Glutamatergic neuron (in vitro differentiated cells): ENCODE data around the gene ANKS6. TPM values are rescaled to one million over a fixed set of nuclear protein-coding genes. Genes with fewer than 3 reads are reported as not detected.

Source experiments
- DNase-seq: peaks from one replicate; pipeline ENCODE4 v3.0.0; 2022
- H3K27ac Mint-ChIP-seq: one replicate; pipeline ENCODE4 v1.8.0; 2020; ENCODE audit warnings: mild to moderate bottlenecking, mixed read lengths, inconsistent platforms; ENCODE audit not compliant: unreplicated experiment
- H3K27me3 Mint-ChIP-seq: one replicate; pipeline ENCODE4 v1.8.0; 2020; ENCODE audit warnings: mild to moderate bottlenecking, moderate library complexity, mixed read lengths, inconsistent platforms; ENCODE audit not compliant: unreplicated experiment
- H3K36me3 Mint-ChIP-seq: one replicate; pipeline ENCODE4 v1.8.0; 2020; ENCODE audit warnings: mild to moderate bottlenecking, mixed read lengths, inconsistent platforms; ENCODE audit not compliant: unreplicated experiment
- H3K4me1 Mint-ChIP-seq: one replicate; pipeline ENCODE4 v1.8.0; 2020; ENCODE audit warnings: mild to moderate bottlenecking, low read depth, mixed read lengths, inconsistent platforms; ENCODE audit not compliant: unreplicated experiment
- H3K4me3 Mint-ChIP-seq: one replicate; pipeline ENCODE4 v1.8.0; 2020; ENCODE audit warnings: mild to moderate bottlenecking, mixed read lengths, inconsistent platforms; ENCODE audit not compliant: unreplicated experiment
- H3K9me3 Mint-ChIP-seq: one replicate; pipeline ENCODE4 v1.8.0; 2020; ENCODE audit warnings: mild to moderate bottlenecking, moderate library complexity, mixed read lengths, inconsistent platforms; ENCODE audit not compliant: unreplicated experiment
- CTCF ChIP-seq: fragments of 200-600 bp; sonication (generic); IDR thresholded peaks from one replicate; pipeline ENCODE4 v1.5.0; 2021; ENCODE audit not compliant: partially characterized antibody, unreplicated experiment
- total RNA-seq: library from RNA; stranded (reverse); fragmentation: NEBNext Ultra II Directional; extraction: Animal tissue kit (Norgen Biotek cat#: 25700); gene quantifications from one replicate; pipeline ENCODE4 v1.2.1, GENCODE V29; 2021; ENCODE audit not compliant: unreplicated experiment

Gene ANKS6
- total RNA-seq, 1 donor from 2014 or later, result 15.9 TPM

GRCh38 chr9:98738741-98739140 is 57.6 kb downstream of the ANKS6 start:
- no peaks in the 10 kb centered on the region for H3K4me1 Mint-ChIP-seq
- no peak overlapping the region for H3K4me3 Mint-ChIP-seq
- H3K9me3 Mint-ChIP-seq, result peaks cover 3% of the 10 kb centered on the region
- no peak for DNase-seq
- H3K27me3 Mint-ChIP-seq, result peaks cover 1% of the 10 kb centered on the region
- no peak overlapping the region for H3K27ac Mint-ChIP-seq
- TF ChIP-seq CTCF, result no peak
- H3K36me3 Mint-ChIP-seq, result peaks cover 7% of the 10 kb centered on the region

GRCh38 chr9:98736226-98736625 is 60.1 kb downstream of the ANKS6 start:
- H3K4me3 Mint-ChIP-seq, result no peak overlapping the region
- H3K9me3 Mint-ChIP-seq, result peaks cover 1% of the 10 kb centered on the region
- TF ChIP-seq CTCF, result no peak

GRCh38 chr9:98732801-98733200 is 63.6 kb downstream of the ANKS6 start:
- Mint-ChIP-seq H3K27me3 (peaks cover 1% of the 10 kb centered on the region), H3K27ac (no peak overlapping the region), H3K36me3 (peaks cover 5% of the 10 kb centered on the region), H3K9me3 (peaks cover 1% of the 10 kb centered on the region), H3K4me1 (no peaks in the 10 kb centered on the region), H3K4me3 (no peak overlapping the region)
- TF ChIP-seq CTCF, result no peak
- no peak for DNase-seq

More at GRCh38 chr9:98736226-98736625, 60.1 kb downstream of the ANKS6 start:
- peaks cover 3% of the 10 kb centered on the region for H3K27me3 Mint-ChIP-seq
- H3K36me3 Mint-ChIP-seq, result peaks cover 11% of the 10 kb centered on the region
- no peak for DNase-seq
- no peak overlapping the region for H3K27ac Mint-ChIP-seq
- H3K4me1 Mint-ChIP-seq, result no peaks in the 10 kb centered on the region

GRCh38 chr9:98732091-98732490 is 64.3 kb downstream of the ANKS6 start:
- Mint-ChIP-seq H3K4me1 (peaks cover 1% of the 10 kb centered on the region), H3K27me3 (peaks cover 1% of the 10 kb centered on the region), H3K4me3 (no peak overlapping the region), H3K36me3 (peaks cover 4% of the 10 kb centered on the region), H3K9me3 (peaks cover 1% of the 10 kb centered on the region), H3K27ac (no peak overlapping the region)
- no peak for TF ChIP-seq CTCF
- no peak for DNase-seq

GRCh38 chr9:98730871-98731270 is 65.5 kb downstream of the ANKS6 start:
- Mint-ChIP-seq H3K9me3 (peaks cover under 1% of the 10 kb centered on the region), H3K4me3 (no peak overlapping the region), H3K4me1 (peaks cover 7% of the 10 kb centered on the region), H3K27ac (no peak overlapping the region), H3K36me3 (peaks cover 4% of the 10 kb centered on the region), H3K27me3 (peaks cover 1% of the 10 kb centered on the region)
- no peak for DNase-seq
- TF ChIP-seq CTCF, result no peak
